ENCODE data around the gene TRPM5.

The TRPM5 gene

DNA sequence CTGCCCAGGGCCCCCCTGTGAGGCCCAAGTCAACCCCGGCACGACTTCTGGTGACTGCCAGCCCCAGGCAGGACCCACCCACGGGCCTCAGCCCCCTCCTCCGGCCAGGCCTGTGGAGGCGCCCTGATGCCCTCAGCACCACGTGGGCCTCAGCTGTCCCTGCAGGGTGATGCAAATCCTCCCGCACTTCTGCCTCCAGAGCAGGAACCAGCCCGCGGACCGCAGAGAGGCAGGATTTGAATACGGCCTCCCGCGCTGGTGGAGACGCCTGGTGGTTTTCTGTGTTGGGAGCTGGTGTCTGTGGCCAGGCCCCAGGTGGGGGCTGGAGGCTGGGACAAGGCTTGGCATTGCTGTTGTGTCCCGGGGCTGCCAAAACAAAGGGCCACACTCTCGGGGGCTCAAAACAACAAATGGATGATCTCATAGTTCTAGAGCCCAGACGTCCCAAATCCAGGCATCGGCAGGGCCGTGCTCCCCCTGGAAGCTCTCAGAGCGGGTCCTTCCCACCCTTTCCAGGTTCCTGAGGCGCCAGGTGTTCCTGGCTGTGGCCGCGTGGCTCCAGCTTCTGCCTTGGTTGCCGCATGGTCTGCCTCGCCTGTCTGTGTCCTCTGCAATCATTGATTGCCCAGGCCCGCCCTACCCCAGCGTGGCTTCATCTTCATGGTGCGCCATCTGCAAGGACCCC is 19.4 kb downstream of the TRPM5 start:
- Histone ChIP-seq H3K9me3 (ENCODE audit: control extremely low read depth in 1 of 5, control insufficient read depth in 4 of 5, insufficient read depth in 2 of 5, low read depth in 1 of 5, low read length in 4 of 5) (no peaks in the 10 kb centered on the region), H3K4me3 (ENCODE audit: control insufficient read depth in 1 of 7, extremely low read depth in 1 of 7, insufficient read depth in 4 of 7, low read depth in 2 of 7, low read length in 6 of 7) (no peak overlapping the region), H3K27ac (ENCODE audit: insufficient read depth in 1 of 2, low read depth in 1 of 2, low read length in 2 of 2, poor library complexity in 1 of 2, severe bottlenecking in 2 of 2) (no peak overlapping the region), H3K4me1 (ENCODE audit: control extremely low read depth in 1 of 4, control insufficient read depth in 4 of 4, insufficient read depth in 4 of 4, low read length in 3 of 4) (peaks cover 0 to 7% (median 6%) of the 10 kb centered on the region in 4 experiments), H3K27me3 (replicated peaks in 2 of 5; ENCODE audit: control insufficient read depth in 4 of 5, insufficient read depth in 5 of 5, low read length in 4 of 5) (no peaks in the 10 kb centered on the region), H3K36me3 (ENCODE audit: control insufficient read depth in 4 of 4, insufficient read depth in 4 of 4, low read length in 3 of 4) (no peaks in the 10 kb centered on the region)
- DNase-seq, result no peak
- CTCF ChIA-PET, result interaction anchor here (0.9 to 11.4 kb wide), 5 partner anchors 105 to 465 kb away, joined by 3 to 284 read pairs (median 64); partner anchors contain the start of genes C11orf21 and TSPAN32
- WGBS (ENCODE audit: insufficient coverage), result 90% methylated on average over 19 of the region's 28 CpGs
- POLR2A ChIA-PET, result interaction anchor here (0.7 kb wide), 1 partner anchor 108 kb away, joined by 3 read pairs; no protein-coding TSS in a partner anchor

DNA sequence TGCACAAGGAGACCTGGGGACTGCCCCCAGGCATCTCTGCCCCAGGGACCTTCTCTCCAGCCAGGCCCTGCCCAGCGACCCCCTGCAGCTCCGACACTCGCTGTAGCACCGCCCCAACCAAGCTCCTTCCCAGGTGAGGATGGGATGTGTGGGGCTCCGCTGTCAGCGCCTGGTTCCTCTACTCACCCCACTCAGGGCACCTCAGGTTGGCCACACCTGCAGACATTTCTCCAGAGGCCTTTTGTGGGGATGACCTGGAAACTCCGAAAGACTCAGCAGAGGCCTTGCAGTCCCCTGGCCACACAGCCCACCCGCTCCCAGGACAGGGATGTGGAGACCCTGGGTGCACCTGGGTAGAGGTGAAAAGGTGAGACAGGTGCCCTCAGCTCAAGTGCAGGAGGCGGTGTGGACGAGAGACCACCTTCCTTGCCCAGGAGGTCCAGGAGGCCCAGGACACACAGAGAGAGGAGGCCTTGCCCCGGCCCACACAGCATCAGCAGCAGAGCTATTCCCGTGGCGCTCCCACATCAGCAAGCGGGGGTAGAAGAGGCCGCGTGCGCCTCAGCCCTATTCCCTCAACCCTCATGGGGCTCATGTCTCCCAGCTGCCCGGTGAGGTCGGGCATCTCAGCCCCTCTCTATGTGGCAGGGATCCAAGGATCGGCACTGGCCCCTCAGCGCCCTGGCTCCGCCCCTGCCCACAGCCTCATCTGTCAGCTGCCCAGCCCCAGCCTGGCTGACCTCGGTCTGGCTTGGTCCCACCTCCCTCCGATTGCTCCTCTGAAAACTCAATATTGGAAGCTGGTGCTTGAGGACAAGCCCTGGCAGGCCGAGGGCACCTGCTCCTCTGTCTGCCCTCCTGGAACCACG is 20.9 kb downstream of the TRPM5 start:
- Histone ChIP-seq H3K4me1 (ENCODE audit: control extremely low read depth in 1 of 4, control insufficient read depth in 4 of 4, insufficient read depth in 4 of 4, low read length in 3 of 4) (peaks cover 0 to 10% (median 9%) of the 10 kb centered on the region in 4 experiments), H3K9me3 (ENCODE audit: control extremely low read depth in 1 of 5, control insufficient read depth in 4 of 5, insufficient read depth in 2 of 5, low read depth in 1 of 5, low read length in 4 of 5) (no peaks in the 10 kb centered on the region), H3K4me3 (ENCODE audit: control insufficient read depth in 1 of 7, extremely low read depth in 1 of 7, insufficient read depth in 4 of 7, low read depth in 2 of 7, low read length in 6 of 7) (no peak overlapping the region), H3K27ac (ENCODE audit: insufficient read depth in 1 of 2, low read depth in 1 of 2, low read length in 2 of 2, poor library complexity in 1 of 2, severe bottlenecking in 2 of 2) (no peak overlapping the region), H3K27me3 (replicated peaks in 2 of 5; ENCODE audit: control insufficient read depth in 4 of 5, insufficient read depth in 5 of 5, low read length in 4 of 5) (no peaks in the 10 kb centered on the region), H3K36me3 (ENCODE audit: control insufficient read depth in 4 of 4, insufficient read depth in 4 of 4, low read length in 3 of 4) (no peaks in the 10 kb centered on the region)
- WGBS (ENCODE audit: insufficient coverage), result 95% methylated on average over 26 of the region's 26 CpGs
- ChIA-PET POLR2A (interaction anchor here (0.5 to 1.1 kb wide), 2 partner anchors 118 to 454 kb away, joined by 5 to 6 read pairs; no protein-coding TSS in a partner anchor), CTCF (interaction anchor here (0.8 to 11.4 kb wide), 8 partner anchors 13 to 467 kb away, joined by 3 to 284 read pairs (median 68); partner anchors contain the start of genes C11orf21, TSPAN32 and TSSC4)
- no peak for DNase-seq

DNA sequence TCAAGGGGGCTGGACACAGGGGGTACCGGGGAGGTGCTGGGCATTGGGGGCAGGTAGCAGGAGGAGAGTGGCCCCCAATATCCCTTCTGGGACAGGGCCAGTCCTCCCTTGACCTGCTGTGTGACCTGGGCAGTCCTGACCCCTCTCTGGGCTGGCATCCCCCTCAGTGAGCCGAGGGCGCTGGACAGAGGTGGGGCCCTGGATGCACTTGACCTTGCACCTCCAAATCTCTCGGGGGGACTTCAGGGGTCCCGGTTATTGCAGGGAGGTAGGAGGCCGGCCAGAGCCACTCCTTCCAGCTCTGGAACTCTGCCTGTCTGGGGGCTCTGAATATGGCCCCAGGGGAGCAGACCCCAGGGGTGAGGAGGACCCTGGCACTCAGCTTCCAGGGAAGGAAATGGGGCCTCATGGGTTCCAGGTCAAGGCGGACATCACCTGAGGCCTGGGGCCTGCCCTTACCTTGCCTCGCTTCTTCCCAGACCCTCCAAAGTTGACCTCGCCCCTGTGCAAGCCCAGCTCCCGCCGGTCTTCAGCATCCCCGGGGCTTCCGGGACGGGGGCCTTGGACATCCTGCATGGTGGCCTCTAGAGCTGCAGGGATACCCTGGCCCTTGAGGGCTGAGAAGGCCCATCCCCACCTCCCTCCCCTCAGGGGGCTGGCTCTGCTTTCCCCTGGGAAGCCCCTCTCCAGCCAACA is 21.7 kb downstream of the TRPM5 start:
- no peak overlapping the region for H3K4me3 ChIP-seq (ENCODE audit: control insufficient read depth in 1 of 7, extremely low read depth in 1 of 7, insufficient read depth in 4 of 7, low read depth in 2 of 7, low read length in 6 of 7)
- H3K9me3 ChIP-seq (ENCODE audit: control extremely low read depth in 1 of 5, control insufficient read depth in 4 of 5, insufficient read depth in 2 of 5, low read depth in 1 of 5, low read length in 4 of 5), result no peaks in the 10 kb centered on the region
- peaks cover 0 to 10% (median 9%) of the 10 kb centered on the region in 4 experiments for H3K4me1 ChIP-seq (ENCODE audit: control extremely low read depth in 1 of 4, control insufficient read depth in 4 of 4, insufficient read depth in 4 of 4, low read length in 3 of 4)
- no peaks in the 10 kb centered on the region for H3K36me3 ChIP-seq (ENCODE audit: control insufficient read depth in 4 of 4, insufficient read depth in 4 of 4, low read length in 3 of 4)
- no peak for DNase-seq
- no peak overlapping the region for H3K27ac ChIP-seq (ENCODE audit: insufficient read depth in 1 of 2, low read depth in 1 of 2, low read length in 2 of 2, poor library complexity in 1 of 2, severe bottlenecking in 2 of 2)
- ChIA-PET POLR2A (interaction anchor here (1.1 kb wide), 1 partner anchor 118 kb away, joined by 5 read pairs; no protein-coding TSS in a partner anchor), CTCF (interaction anchor here (0.8 to 11.4 kb wide), 9 partner anchors 14 to 467 kb away, joined by 3 to 284 read pairs (median 64); partner anchors contain the start of genes C11orf21, TSPAN32 and TSSC4)
- WGBS (ENCODE audit: insufficient coverage), result 96% methylated on average over 11 of the region's 14 CpGs
- H3K27me3 ChIP-seq (replicated peaks in 2 of 5; ENCODE audit: control insufficient read depth in 4 of 5, insufficient read depth in 5 of 5, low read length in 4 of 5), result no peaks in the 10 kb centered on the region

DNA sequence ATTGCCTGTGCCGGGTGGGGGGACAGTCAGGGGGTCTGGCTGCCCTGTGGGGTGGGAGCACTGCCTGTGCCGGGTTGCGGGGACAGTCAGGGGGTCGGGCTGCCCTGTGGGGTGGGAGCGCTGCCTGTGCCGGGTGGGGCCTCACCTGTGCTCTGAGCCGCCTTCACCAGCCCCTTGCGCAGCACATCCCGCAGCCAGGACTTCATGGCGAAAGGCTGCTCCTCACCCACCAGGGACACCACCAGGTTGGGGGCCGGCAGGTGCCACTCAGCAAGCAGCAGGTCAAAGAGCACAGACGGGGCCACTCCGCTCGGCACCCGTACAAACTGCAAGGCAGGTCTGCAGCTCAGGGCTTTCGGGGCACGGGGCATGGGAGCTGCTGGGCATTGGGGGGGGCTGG is 22.3 kb downstream of the TRPM5 start:
- Histone ChIP-seq H3K4me3 (ENCODE audit: control insufficient read depth in 1 of 7, extremely low read depth in 1 of 7, insufficient read depth in 4 of 7, low read depth in 2 of 7, low read length in 6 of 7) (no peak overlapping the region), H3K4me1 (ENCODE audit: control extremely low read depth in 1 of 4, control insufficient read depth in 4 of 4, insufficient read depth in 4 of 4, low read length in 3 of 4) (peaks cover 0 to 10% (median 9%) of the 10 kb centered on the region in 4 experiments), H3K9me3 (ENCODE audit: control extremely low read depth in 1 of 5, control insufficient read depth in 4 of 5, insufficient read depth in 2 of 5, low read depth in 1 of 5, low read length in 4 of 5) (no peaks in the 10 kb centered on the region), H3K36me3 (ENCODE audit: control insufficient read depth in 4 of 4, insufficient read depth in 4 of 4, low read length in 3 of 4) (no peaks in the 10 kb centered on the region), H3K27me3 (replicated peaks in 2 of 5; ENCODE audit: control insufficient read depth in 4 of 5, insufficient read depth in 5 of 5, low read length in 4 of 5) (no peaks in the 10 kb centered on the region), H3K27ac (ENCODE audit: insufficient read depth in 1 of 2, low read depth in 1 of 2, low read length in 2 of 2, poor library complexity in 1 of 2, severe bottlenecking in 2 of 2) (no peak overlapping the region)
- ChIA-PET CTCF (interaction anchor here (1.2 to 11.4 kb wide), 10 partner anchors 20 to 531 kb away, joined by 3 to 284 read pairs (median 54); partner anchors contain the start of genes C11orf21, TSPAN32 and TSSC4), POLR2A (no interaction called here)
- 93% methylated on average over 10 of the region's 17 CpGs for WGBS (ENCODE audit: insufficient coverage)
- no peak for DNase-seq

DNA sequence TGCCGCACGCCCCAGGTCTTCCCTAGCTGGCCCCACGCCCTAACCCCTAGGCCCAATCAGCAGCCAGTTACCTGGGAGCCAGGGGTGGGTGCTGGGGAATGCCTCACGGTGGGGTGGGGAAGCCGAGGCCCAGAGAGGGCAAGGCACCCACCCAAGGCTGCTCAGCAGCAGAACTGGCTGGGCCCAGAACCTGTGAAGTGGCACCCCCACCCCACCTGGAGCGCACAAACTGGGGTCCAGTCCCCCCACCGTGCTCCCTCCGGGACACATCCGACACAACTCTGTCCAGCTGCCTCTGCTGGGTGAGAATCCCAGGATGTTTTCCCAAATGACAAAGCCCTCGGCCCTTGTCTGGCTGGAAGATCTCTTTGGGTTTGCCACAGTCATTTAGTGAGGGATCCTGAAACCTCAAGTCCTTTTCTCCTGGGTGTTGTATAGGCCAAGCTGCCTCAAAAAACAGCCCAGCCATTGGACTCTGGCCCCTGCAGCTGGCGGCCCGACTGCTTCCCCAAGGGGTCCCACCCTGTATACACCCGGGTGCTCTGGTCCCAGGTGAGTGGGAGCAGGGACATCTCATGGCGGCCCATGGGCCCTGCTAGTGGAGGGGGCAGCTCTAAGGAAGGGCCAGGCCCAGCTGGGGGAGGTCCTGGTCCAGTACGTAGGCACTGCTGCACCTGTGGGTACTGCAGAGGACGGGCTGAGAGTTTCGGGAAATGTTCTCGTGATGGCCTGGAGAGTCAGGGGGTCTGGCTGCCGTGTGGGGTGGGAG is 22.9 kb downstream of the TRPM5 start:
- ChIA-PET POLR2A (interaction anchor here (0.7 to 1.0 kb wide), 2 partner anchors 56 to 255 kb away, joined by 3 to 4 read pairs; no protein-coding TSS in a partner anchor), CTCF (interaction anchor here (0.7 to 11.4 kb wide), 29 partner anchors 9 to 605 kb away, joined by 3 to 284 read pairs (median 4); partner anchors contain the start of genes C11orf21, TSPAN32 and TSSC4)
- Histone ChIP-seq H3K4me1 (ENCODE audit: control extremely low read depth in 1 of 4, control insufficient read depth in 4 of 4, insufficient read depth in 4 of 4, low read length in 3 of 4) (peaks cover 0 to 10% (median 9%) of the 10 kb centered on the region in 4 experiments), H3K27ac (ENCODE audit: insufficient read depth in 1 of 2, low read depth in 1 of 2, low read length in 2 of 2, poor library complexity in 1 of 2, severe bottlenecking in 2 of 2) (no peak overlapping the region), H3K36me3 (ENCODE audit: control insufficient read depth in 4 of 4, insufficient read depth in 4 of 4, low read length in 3 of 4) (no peaks in the 10 kb centered on the region), H3K9me3 (ENCODE audit: control extremely low read depth in 1 of 5, control insufficient read depth in 4 of 5, insufficient read depth in 2 of 5, low read depth in 1 of 5, low read length in 4 of 5) (no peaks in the 10 kb centered on the region), H3K4me3 (ENCODE audit: control insufficient read depth in 1 of 7, extremely low read depth in 1 of 7, insufficient read depth in 4 of 7, low read depth in 2 of 7, low read length in 6 of 7) (no peak overlapping the region), H3K27me3 (replicated peaks in 2 of 5; ENCODE audit: control insufficient read depth in 4 of 5, insufficient read depth in 5 of 5, low read length in 4 of 5) (no peaks in the 10 kb centered on the region)
- 90% methylated on average over 16 of the region's 19 CpGs for WGBS (ENCODE audit: insufficient coverage)
- no peak for DNase-seq

Data from common myeloid progenitor, CD34-positive (primary cell).